ENCODE measurements around the gene NFIX. TPM values are rescaled to one million over a fixed set of nuclear protein-coding genes. Genes with fewer than 3 reads are reported as not detected.

The NFIX gene
- total and polyA plus RNA-seq, 2 experiments from 2014 or later, result 0.06 to 0.14 TPM

- TF ChIP-seq CREB1 (CRISPR knock-in tag; IDR thresholded peaks at IDR 0.05; ENCODE audit: low read depth), result no peak
- TF ChIP-seq REST (IDR thresholded peaks at IDR 0.05; ENCODE audit: unreplicated experiment), result no peak
- TF ChIP-seq NANOG (IDR thresholded peaks at IDR 0.05; ENCODE audit: borderline replicate concordance), result no peak
- TF ChIP-seq CTCF (conservative IDR thresholded peaks at IDR 0.05; ENCODE audit: low read depth in 2 of 2), result no peak
- TF ChIP-seq STAT1 (IDR thresholded peaks at IDR 0.05; ENCODE audit: unreplicated experiment), result no peak
- no peak for TF ChIP-seq POLR2AphosphoS5 (IDR thresholded peaks at IDR 0.05; ENCODE audit: low read depth)
- TF ChIP-seq JUNB (IDR thresholded peaks at IDR 0.05; ENCODE audit: unreplicated experiment), result no peak
- no peak for TF ChIP-seq ZNF114 (CRISPR knock-in tag; IDR thresholded peaks at IDR 0.05)
These were observed 2.5 kb upstream of the NFIX start (continued) for GRCh38 chr19:12992729-12993128.

GRCh38 chr19:12993562-12993961 lies 1.7 kb upstream of the NFIX start:
- no peak overlapping the region for H3K27ac Mint-ChIP-seq
- no peak overlapping the region for H3K4me3 ChIP-seq
- peaks cover 74% of the 10 kb centered on the region for H3K27me3 Mint-ChIP-seq (ENCODE audit: insufficient read depth, low read depth, poor library complexity)
- H3K4me2 ChIP-seq, result no peak overlapping the region
- H4K20me1 ChIP-seq (replicated peaks; ENCODE audit: insufficient read depth), result no peaks in the 10 kb centered on the region; the same call in 1 of the 2 replicates
- no peak for DNase-seq (ENCODE audit: low spot score)
- no peaks in the 10 kb centered on the region for H3K36me3 ChIP-seq (ENCODE audit: insufficient read depth)
- H3K9me2 ChIP-seq (ENCODE audit: insufficient read depth), result no peaks in the 10 kb centered on the region
- peaks cover 75% of the 10 kb centered on the region for H3K27me3 ChIP-seq (ENCODE audit: insufficient read depth)
- H3K9me3 Mint-ChIP-seq, result peaks cover 5% of the 10 kb centered on the region; the same call in 1 of the 3 replicates
- H3K36me3 Mint-ChIP-seq (ENCODE audit: low read depth), result peaks cover 4% of the 10 kb centered on the region; the same call in 2 of the 3 replicates
- no peak for ATAC-seq
- H3K4me1 Mint-ChIP-seq, result peaks cover 7% of the 10 kb centered on the region
- no peaks in the 10 kb centered on the region; the same call in 1 of the 2 replicates for H3K4me1 ChIP-seq (ENCODE audit: insufficient read depth)
- peaks cover 8% of the 10 kb centered on the region; the same call in 1 of the 2 replicates for H3F3A ChIP-seq (replicated peaks; ENCODE audit: low read depth)
- H3K4me3 Mint-ChIP-seq, result no peak overlapping the region
- H2AFZ ChIP-seq, result no peak overlapping the region
- no peak overlapping the region for H3K27ac ChIP-seq (ENCODE audit: low read depth)
- no peaks in the 10 kb centered on the region for H3K79me2 ChIP-seq (replicated peaks; ENCODE audit: insufficient read depth)
- no peak for TF ChIP-seq POLR2AphosphoS5 (IDR thresholded peaks at IDR 0.05; ENCODE audit: low read depth)
- TF ChIP-seq ZNF462 (CRISPR knock-in tag; IDR thresholded peaks at IDR 0.05), result no peak
- TF ChIP-seq ETS1 (IDR thresholded peaks at IDR 0.05), result no peak
- no peak for TF ChIP-seq CREB1 (CRISPR knock-in tag; IDR thresholded peaks at IDR 0.05; ENCODE audit: low read depth)
- no peak for TF ChIP-seq ZNF114 (CRISPR knock-in tag; IDR thresholded peaks at IDR 0.05)
- no peak for TF ChIP-seq CTCF (conservative IDR thresholded peaks at IDR 0.05; ENCODE audit: low read depth in 2 of 2)

All from GM23338 (cell line).